IPS-NIHi7 (cell line): ENCODE data around the gene APOBR.
"Not testable (repeated sequence)": the region's sequence is repeated elsewhere in the genome, so short reads cannot be mapped to it uniquely, and the experiment has no call there.

ENCODE experiments used
- DNase-seq: peaks from one replicate; pipeline ENCODE4 v3.0.0; 2012; ENCODE audit warnings: mixed read lengths; ENCODE audit errors: extremely low spot score

The APOBR gene

DNA sequence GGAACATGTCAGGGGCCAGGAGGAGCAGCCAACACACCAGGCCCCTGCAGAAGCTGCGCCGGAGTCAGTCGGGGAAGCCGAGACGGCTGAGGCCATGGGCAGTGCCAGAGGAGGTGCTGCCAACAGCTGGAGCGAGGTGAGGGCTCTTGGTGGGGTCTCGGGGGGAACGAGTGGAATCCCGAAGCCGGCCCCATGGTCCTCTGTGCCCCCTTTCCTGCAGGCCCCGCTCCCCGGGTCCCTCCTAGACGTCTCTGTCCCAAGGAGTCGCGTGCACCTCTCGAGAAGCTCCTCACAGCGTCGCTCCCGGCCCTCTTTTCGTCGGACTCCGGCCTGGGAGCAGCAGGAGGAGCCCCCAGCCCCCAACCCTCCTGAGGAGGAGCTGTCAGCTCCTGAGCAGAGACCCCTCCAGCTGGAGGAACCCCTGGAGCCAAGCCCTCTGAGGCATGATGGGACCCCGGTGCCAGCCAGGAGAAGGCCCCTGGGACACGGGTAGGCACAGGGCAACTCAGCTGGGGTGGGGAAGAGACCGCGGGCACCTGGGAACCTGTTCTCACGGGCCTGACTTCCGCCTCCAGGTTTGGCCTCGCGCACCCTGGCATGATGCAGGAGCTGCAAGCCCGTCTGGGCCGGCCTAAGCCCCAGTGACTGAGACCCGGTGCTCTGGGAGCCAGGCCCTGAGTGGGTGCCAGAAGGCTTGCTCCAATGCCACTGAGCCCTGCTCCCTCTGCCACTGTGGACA, 3.6 kb downstream of the APOBR start:
- peak; percentile 8 for DNase-seq

DNA sequence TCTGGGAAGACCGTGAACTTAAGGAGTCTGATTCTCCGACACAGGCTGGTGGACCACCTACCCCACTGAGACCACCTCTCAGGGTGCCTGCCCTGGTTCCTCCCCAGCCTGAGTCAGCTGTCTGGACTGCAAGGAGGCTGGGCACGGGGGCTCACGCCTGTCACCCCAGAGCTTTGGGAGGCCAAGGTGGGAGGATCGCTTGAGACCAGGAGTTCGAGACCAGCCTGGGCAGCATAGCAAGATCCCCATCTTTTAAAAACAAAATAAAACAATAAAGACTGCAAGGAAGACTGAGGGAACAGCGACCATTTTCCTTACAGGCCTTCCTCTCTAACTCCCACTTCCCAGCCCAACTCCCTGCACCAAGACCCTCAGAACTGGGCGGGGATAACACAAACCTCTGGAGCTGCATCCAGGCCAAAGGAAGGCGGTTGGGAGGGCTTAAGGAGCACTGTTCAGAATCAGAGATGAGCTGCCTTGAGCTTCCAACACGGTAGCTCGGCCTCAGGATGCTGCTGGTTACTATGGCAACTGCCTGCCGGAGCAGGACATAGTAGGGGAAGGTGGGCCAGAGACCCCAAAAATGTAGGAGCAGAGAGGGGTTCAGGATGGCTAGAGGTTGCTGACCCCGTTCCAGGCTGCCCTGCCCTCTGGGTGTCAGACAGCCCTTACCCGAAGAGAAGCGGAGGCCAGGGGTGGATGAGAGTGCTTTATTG, 4.4 kb downstream of the APOBR start:
- no peak for DNase-seq

- no peak for DNase-seq
Observed at GRCh38 chr16:28499854-28500253, 5.4 kb downstream of the APOBR start.

DNA sequence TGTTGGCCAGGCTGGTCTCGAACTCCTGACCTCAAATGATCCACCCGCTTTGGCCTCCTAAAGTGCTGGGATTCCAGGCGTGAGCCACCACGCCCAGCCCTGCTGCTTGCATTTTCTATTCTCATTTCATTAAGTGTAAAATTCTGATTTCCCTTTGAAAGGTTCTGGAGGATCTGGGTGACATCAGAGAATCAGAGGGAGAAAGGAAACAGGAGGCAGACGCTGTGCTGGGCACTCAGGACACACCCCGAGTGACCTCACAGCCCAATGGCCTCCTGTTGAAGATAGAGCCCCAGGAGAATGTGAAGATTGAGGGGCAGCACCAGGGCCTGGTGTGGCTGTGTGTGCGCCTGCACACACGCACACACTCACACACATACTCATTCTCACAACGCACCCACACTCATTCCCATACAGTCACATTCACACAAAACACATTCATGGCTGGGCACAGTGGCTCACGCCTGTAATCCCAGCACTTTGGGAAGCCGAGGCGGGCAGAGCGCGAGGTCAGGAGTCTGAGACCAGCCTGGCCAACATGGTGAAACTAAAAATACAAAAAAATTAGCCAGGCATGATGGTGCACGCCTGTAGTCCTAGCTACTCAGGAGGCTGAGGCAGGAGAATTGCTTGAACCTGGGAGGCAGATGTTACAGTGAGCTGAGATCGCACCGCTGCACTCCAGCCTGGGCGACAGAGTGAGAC, 6.2 kb downstream of the APOBR start:
- not testable (repeated sequence) for DNase-seq

DNA sequence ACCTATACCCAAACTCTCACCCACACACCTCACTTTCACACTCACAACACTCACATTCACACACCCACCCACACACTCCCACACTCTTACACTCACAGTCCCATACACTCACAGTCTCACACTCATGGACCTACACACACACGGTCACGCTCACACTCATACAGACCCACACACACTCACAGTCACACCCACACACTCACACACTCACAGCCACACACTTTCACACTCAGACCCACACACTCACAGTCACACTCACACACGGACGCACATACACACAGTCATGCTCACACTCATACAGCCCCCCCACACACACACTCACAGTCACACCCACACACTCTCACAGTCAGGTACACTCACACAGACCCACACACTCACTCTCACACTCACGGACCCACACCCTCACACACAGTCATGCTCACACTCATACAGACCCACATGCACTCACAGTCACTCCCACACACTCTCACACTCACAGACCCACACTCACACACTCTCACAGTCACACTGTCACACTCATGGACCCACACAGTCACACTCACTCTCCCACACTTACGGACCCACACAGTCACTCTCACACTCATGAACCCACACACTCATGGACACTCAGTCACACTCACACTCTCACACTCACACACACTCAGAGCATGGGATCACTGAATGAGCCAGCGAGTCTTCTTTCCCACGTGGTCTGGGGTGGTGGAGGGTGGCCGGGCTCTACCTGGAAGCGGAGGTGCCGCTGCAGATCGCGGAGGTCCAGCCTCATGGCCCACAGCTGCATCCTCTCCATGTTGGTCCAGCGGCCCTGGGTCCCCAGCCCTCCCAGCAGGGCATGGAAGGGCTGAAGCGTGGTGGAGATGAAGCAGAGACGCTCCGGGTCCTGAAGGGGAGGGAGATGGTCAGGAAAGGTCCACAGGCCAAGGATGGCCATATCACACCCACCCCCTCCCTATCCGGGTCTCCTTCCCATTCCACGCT, 7.1 kb downstream of the APOBR start:
- DNase-seq: no peak

DNA sequence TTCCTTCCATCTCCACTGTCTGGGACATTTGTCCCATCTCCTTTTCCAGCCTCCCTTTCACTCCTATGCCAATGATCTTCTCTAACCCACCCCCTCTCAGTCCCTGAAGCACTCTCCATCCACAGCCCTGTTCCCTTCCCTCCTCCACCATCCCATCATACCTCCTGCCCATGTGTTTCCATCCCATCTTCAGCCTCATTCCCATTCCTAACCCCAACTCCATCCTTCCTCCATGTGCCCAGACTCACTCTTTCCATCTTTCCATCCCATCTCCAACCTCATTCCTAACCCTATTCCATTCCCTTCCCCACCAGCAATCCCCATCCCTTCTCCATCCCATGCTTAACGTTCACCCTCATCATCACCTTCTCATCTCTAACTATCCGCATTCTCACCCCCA, 7.8 kb downstream of the APOBR start:
- DNase-seq: no peak

- DNase-seq: no peak
Observed at GRCh38 chr16:28503470-28504259, 9.2 kb downstream of the APOBR start.

DNA sequence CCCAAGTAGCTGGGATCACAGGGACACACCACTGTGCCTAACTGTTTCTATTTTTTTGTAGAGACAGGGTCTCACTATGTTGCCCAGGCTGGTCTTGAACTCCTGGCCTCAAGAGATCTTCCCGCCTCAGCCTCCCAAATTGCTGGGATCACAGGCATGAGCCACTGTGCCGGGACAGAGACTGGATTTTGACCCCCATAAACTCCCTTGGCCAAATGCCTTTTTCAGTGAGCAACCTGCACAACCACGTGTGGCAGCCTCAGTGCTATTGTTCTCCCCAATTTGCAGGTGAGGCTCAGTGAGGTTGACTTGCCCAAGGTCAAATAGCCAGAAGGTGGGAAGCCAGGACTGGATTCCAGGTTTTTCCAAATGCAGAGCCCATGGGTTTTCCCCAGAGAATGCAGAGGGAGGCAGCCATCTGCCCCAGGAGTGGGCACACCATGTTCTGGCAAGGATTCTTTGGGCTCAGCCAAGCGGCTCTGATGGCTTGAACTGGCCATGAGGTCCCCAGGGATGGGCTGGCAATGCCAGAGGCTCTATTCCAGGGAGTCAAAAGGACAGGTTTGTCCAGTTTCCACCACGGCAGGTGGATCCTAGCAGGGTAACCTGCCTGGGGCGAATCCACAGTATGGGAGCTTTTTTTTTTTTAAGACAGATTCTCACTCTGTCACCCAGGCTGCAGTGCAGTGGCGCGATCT, 10.4 kb downstream of the APOBR start:
- no peak for DNase-seq

- no peak for DNase-seq
Observed at GRCh38 chr16:28505489-28506137, 11.2 kb downstream of the APOBR start.

DNA sequence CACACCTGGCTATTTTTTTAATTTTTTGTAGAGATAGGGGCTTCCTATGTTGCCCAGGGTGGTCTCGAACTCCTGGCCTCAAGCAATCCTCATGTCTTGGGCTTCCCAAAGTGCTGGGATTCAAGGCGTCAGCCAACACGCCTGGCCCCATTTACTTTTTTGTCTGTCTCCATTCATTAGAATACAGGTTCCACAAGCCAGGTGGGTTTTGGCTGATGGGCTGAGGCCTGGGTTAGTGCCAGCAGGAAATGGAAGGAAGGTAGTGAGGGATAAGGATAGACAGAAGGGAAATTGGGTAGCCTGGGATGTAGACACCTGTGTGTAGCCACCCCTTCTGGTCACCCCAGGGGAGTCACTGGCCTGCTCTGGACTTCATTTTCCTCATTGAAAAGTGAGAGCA, 16.6 kb downstream of the APOBR start:
- no peak for DNase-seq

DNA sequence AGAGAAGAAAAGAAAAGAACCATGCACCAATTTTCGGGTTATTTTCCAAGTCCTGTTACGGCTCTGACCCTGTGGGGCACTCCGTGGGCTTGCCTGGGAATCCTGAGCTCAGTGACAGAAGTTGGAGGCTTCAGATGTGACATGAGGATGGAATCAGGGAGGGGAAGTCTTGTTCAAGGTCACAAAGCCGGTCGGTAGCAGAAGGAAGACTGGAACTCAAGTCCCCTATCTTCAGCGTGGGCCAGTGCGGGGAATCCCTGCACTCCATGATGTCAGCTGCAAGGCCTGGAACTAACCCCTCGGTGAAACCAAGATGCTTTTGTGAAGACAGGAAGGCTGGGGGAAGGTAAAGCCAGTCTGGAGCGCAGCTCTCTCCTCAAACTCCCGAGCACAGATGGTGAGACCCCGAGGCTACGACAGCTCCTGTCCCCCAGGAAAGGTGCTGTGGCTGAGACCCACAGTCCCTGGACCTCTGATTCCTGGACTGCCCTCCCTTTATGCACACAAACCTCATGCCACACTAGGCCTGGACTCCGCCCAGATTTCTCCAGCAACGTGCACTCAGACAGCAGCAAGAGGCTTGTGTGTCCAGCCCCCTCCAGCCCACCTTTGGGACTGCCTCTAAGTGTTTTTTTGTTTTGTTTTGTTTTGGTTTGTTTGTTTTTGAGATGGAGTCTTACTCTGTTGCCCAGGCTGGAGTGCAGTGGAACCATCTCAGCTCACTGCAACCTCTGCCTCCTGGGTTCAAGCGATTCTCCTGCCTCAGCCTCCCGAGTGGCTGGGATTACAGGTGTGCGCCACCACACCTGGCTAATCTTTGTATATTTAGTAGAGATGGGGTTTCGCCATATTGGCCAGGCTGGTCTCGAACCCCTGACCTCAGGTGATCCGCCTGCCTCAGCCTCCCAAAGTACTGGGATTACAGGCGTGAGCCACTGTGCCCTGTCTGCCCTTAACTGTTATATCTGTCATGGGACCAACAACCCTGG, 17.7 kb downstream of the APOBR start:
- DNase-seq: no peak

- no peak for DNase-seq
Observed at GRCh38 chr16:28513484-28514181, 19.2 kb downstream of the APOBR start.

DNA sequence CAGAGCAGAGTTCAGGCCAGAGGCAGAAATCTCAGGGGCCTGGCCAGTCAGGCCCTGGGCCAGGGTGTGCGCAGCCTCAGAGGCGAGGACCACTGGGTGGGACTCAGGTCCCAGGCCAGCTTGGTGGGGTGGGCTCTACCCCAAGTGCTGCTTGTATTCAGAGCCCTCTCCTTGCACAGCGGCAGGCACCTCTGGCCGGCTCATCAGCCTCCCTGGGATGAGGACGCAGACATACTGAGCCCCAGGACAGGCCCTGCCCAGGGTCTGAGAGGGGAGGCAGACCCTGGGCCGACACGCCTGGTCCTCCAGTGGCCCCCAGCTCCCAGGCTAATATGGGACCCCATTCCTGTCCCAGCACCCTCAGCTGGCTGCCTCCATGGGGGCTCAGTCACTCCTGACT, 19.8 kb downstream of the APOBR start:
- DNase-seq: no peak

DNA sequence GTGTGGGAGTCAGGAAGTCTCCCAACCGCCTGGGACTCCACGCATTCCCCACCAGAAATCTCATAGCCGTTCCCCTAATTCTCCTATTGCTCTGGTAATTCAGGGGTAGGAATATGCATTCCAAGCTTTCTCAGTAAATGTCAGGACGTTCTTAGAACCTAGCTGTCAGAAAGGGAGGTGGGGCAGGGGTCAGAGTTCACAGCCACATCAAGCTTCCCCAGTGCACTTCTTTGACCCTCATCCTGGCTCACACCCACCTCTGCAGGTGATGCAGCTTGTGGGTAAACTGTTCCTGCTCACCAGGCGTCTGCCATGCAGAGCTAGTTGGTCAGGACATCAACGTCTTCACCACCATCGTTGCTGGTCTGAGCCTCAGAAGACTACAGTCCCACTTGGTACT, 26.2 kb downstream of the APOBR start:
- no peak for DNase-seq

GRCh38 chr16:28521436-28521835, 27.0 kb downstream of the APOBR start:
- no peak for DNase-seq

GRCh38 chr16:28522792-28523191, 28.3 kb downstream of the APOBR start:
- DNase-seq: no peak

DNA sequence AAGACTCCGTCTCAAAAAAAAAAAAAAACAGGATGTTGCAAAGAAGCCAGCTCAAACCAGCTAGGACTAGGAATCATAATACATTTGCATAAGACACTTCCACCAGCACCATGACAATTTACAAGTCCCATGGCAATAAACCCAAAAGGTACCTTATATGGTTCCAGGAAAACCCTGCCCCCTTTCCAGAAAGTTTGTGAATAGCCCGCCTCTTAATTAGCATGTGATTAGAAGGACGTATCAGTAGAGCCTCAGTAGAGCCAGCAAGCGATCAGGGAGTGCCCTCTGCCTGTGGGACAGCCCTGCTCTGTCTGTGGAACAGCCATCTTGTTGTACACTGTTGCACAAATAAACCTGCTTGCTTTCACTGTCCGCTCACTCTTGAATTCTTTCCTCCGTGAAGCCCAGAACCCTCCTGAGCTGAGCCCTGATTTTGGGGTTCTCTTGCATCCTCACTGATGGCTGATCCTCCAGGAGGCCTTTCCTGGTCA, 30.3 kb downstream of the APOBR start:
- no peak for DNase-seq
